ENCODE measurements around the gene E2F2.
A peak's percentile ranks its signal among the peaks of the same experiment; 100 is the strongest.

Gene E2F2

DNA sequence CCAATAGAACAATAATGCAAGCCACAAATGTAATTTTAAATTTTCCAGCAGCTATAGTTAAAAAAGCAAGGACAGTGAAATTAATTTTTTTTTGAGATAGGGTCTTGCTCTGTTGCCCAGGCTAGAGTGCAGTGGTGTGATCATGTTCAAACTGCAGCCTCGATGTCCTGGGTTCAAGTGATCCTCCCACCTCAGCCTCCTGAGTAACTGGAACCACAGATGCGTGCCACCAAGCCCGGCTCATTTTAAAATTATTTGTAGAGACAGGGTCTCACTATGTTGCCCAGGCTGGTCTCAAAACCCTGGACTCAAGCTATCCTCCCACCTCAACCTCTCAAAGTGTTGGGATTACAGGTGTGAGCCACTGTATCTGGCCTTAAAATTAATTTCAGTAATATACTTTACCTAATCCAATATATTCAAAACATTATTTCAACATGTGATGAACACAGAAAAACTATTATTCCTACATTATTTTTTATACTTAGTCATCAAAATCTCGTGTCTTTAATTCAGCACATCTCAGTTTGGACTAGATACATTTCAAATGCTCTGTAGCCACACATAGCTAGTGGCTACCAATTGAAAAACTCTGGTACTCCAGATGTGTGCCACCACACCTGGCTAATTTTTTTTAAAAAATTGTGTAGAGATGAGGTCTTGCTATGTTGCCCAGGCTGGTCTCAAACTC is 39.1 kb upstream of the E2F2 start:
- TF ChIP-seq, protein P1, sequence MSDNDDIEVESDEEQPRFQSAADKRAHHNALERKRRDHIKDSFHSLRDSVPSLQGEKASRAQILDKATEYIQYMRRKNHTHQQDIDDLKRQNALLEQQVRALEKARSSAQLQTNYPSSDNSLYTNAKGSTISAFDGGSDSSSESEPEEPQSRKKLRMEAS (IDR thresholded peaks at IDR 0.05; ENCODE audit: low read depth, low read length) = no peak
- TF ChIP-seq MYC (IDR thresholded peaks at IDR 0.05; ENCODE audit: low read depth, low read length) (no peak), POLR2A (IDR thresholded peaks at IDR 0.05; ENCODE audit: extremely low read depth, insufficient read length) (no peak)
- TF ChIP-seq, protein P2, sequence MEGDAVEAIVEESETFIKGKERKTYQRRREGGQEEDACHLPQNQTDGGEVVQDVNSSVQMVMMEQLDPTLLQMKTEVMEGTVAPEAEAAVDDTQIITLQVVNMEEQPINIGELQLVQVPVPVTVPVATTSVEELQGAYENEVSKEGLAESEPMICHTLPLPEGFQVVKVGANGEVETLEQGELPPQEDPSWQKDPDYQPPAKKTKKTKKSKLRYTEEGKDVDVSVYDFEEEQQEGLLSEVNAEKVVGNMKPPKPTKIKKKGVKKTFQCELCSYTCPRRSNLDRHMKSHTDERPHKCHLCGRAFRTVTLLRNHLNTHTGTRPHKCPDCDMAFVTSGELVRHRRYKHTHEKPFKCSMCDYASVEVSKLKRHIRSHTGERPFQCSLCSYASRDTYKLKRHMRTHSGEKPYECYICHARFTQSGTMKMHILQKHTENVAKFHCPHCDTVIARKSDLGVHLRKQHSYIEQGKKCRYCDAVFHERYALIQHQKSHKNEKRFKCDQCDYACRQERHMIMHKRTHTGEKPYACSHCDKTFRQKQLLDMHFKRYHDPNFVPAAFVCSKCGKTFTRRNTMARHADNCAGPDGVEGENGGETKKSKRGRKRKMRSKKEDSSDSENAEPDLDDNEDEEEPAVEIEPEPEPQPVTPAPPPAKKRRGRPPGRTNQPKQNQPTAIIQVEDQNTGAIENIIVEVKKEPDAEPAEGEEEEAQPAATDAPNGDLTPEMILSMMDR (IDR thresholded peaks at IDR 0.05; ENCODE audit: low read depth, low read length) = no peak
- no peak overlapping the region for H3K4me3 ChIP-seq (ENCODE audit: low read depth, low read length)
- DNase-seq (ENCODE audit: low read depth) = no peak

DNA sequence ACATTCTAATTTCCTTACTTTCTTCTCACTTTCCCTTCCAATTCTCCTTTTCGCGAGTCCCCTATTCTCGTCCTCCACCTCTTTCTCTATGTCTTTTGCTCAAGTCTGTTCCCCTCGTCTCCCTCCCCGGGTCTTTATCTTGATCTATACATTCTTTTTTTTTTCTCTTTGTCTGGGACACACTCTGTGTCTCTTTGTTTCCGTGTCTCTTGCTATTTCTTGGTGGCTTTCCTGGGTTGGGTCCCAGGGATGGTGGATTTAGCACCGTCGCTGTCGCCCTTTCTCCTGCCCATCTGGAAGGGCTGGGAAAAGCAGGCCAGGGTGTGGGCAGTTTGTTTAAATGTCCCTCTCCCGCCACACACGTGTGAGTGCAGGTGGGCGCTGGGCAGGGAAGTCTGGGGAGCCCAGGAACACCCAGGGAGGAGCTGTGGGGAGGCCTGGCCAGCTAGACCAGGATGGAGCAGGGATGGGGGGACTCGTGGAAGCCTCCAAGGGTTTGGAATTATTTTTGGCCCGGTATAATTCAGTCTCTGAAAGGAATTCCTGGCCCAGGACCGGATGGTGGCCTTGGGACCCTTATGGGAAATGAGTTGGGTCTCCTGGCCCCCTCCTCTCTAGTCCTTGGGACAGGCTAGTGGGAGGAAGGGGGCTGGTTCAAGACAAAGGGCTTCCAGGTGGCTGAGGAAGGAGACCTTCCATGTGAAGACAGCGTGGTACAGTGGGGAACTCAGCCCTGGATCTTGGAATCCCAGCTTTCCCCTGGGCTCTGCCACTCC is 37.8 kb upstream of the E2F2 start:
- no peak for DNase-seq (ENCODE audit: low read depth)
- TF ChIP-seq MYC (IDR thresholded peaks at IDR 0.05; ENCODE audit: low read depth, low read length) = no peak
- TF ChIP-seq, protein P2 (IDR thresholded peaks at IDR 0.05; ENCODE audit: low read depth, low read length) = no peak
- TF ChIP-seq POLR2A (IDR thresholded peaks at IDR 0.05; ENCODE audit: extremely low read depth, insufficient read length) = no peak
- TF ChIP-seq, protein P1 (IDR thresholded peaks at IDR 0.05; ENCODE audit: low read depth, low read length) = no peak
- H3K4me3 ChIP-seq (ENCODE audit: low read depth, low read length) = no peak overlapping the region

DNA sequence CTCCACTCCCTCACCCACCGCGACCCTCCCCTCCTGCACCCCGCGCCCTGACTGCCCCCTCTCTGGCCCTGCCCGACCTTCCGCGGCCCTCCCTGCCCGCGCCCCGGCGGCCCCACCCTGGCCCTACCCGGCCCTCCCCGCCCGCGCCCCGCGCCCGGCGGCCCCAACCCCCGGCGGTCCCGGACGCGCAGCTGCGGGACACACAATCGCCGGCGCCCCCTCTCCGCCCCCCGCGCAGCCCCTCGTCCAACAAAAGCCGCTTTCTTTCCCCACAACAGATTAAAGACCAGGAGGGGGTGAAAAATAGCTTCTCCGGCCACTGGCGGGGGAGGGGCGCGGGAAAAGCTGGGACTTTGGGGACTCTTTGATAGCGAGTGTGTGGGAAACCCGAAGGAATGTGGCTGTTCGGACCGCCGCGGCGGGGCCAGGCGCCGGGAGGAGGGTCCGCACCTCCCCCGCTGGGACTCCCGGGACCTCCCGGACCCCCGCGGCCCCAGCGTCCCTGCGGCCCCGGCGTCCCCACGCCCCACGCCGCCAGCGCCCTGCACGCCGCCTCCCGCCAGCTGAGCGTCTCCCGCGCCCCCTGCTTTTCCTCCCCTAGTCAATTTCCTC is 37.1 kb upstream of the E2F2 start:
- H3K4me3 ChIP-seq (ENCODE audit: low read depth, low read length) = no peak overlapping the region
- no peak for TF ChIP-seq MYC (IDR thresholded peaks at IDR 0.05; ENCODE audit: low read depth, low read length)
- TF ChIP-seq, protein P1 (IDR thresholded peaks at IDR 0.05; ENCODE audit: low read depth, low read length) = no peak
- TF ChIP-seq, protein P2 (IDR thresholded peaks at IDR 0.05; ENCODE audit: low read depth, low read length) = no peak
- TF ChIP-seq POLR2A (IDR thresholded peaks at IDR 0.05; ENCODE audit: extremely low read depth, insufficient read length) = no peak
- no peak for DNase-seq (ENCODE audit: low read depth)

DNA sequence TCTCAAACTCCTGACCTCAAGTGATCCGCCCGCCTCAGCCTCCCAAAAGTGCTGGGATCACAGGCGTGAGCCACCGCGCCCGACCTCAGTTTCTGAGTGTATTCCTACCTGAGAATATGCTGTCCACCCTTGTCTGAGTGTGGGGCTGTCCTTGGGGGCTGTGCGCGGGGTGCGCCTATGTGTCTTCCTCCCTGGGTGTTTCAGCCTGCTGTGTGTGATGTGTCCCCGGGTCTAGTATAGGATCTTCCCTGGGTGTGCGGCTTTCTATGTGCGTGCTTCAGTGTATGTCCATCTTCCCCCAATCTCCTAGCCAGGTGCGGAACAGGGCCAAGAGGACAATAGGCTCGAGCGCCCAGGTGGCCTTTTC is 36.6 kb upstream of the E2F2 start:
- no peak overlapping the region for H3K4me3 ChIP-seq (ENCODE audit: low read depth, low read length)
- DNase-seq (ENCODE audit: low read depth) = no peak
- no peak for TF ChIP-seq POLR2A (IDR thresholded peaks at IDR 0.05; ENCODE audit: extremely low read depth, insufficient read length)
- TF ChIP-seq, protein P2 (IDR thresholded peaks at IDR 0.05; ENCODE audit: low read depth, low read length) = no peak
- no peak for TF ChIP-seq MYC (IDR thresholded peaks at IDR 0.05; ENCODE audit: low read depth, low read length)
- TF ChIP-seq, protein P1 (IDR thresholded peaks at IDR 0.05; ENCODE audit: low read depth, low read length) = no peak

DNA sequence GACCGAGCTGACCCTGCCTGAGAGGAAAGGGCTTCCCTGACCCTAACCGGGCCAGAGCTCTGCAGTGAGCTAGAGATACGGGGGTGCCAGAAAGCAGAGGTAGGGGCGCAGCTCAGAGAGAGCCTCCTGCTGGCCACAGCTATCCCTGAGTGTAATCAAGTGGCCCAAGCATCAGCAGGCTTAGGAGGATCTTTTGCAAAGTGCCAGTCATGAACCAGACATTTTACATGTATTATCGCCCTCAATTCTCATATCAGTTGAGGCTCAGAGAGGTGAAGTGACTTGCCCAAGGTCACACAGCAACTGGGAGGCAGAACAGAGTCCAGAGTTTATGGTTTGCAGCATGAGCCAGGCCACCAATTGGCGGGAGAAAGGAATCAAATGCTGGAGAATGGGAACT is 35.3 kb upstream of the E2F2 start:
- TF ChIP-seq POLR2A (IDR thresholded peaks at IDR 0.05; ENCODE audit: extremely low read depth, insufficient read length) = no peak
- TF ChIP-seq, protein P2 (IDR thresholded peaks at IDR 0.05; ENCODE audit: low read depth, low read length) = peak; percentile 14
- DNase-seq (ENCODE audit: low read depth) = no peak

More for the DNA sequence above, 35.3 kb upstream of the E2F2 start:
- no peak overlapping the region for H3K4me3 ChIP-seq (ENCODE audit: low read depth, low read length)
